ENCODE measurements around the gene EIF2S1. TPM values are rescaled to one million over a fixed set of nuclear protein-coding genes. Genes with fewer than 3 reads are reported as not detected.

Gene EIF2S1
- total and polyA plus RNA-seq, 4 experiments from 2014 or later, result 62.0 to 185 (median 101) TPM

GRCh38 chr14:67389811-67390534 lies 29.8 kb downstream of the EIF2S1 start:
- Histone ChIP-seq H3K9me3 (ENCODE audit: control insufficient read depth in 1 of 2, low read length in 2 of 2) (no peaks in the 10 kb centered on the region), H3K36me3 (ENCODE audit: insufficient read depth, low read length) (peaks cover 5% of the 10 kb centered on the region), H3K4me3 (ENCODE audit: low read length in 2 of 2) (no peak overlapping the region), H3K4me1 (ENCODE audit: insufficient read depth, low read length) (peaks cover 11% of the 10 kb centered on the region), H3K27ac (ENCODE audit: low read depth, low read length) (no peak overlapping the region), H3K27me3 (ENCODE audit: insufficient read depth, low read length) (no peaks in the 10 kb centered on the region)
- Mint-ChIP-seq H3K36me3 (peaks cover 19 to 20% of the 10 kb centered on the region in 2 donors), H3K27ac (peak overlapping the region in 1 of 7 donors; percentile 57), H3K9me3 (no peaks in the 10 kb centered on the region), H3K4me1 (peaks cover 5 to 15% (median 9%) of the 10 kb centered on the region in 4 donors), H3K27me3 (no peaks in the 10 kb centered on the region), H3K4me3 (no peak overlapping the region)
- no peak for DNase-seq
- CTCF ChIA-PET (ENCODE audit: partially characterized antibody), result no interaction called here
- intact Hi-C loops (cut with micrococcal nuclease), result no loop called here
- POLR2A ChIA-PET (ENCODE audit: partially characterized antibody), result no interaction called here

DNA sequence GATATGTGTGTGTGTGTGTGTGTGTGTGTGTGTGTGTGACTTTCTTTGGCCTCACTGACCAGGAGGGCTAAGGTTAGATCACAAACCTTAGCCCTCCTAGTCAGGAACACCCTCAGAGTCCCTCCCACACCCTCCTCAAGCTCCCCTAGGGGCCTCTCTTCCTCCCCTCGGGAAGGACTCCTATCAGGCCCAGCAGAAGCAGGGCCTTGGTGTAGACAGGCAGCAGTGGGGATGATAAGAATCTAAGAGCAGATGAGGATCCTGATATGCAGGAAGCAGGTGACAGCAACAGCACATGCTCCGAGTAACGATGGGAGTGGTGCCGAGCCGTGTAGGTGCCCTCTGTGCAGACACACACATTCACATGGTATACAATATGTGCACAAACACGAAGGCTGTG lies 31.1 kb downstream of the EIF2S1 start:
- H3K27me3 Mint-ChIP-seq, result no peaks in the 10 kb centered on the region
- peak overlapping the region in 2 of 8 donors; percentile 22 to 24 for H3K4me3 Mint-ChIP-seq
- no peaks in the 10 kb centered on the region for H3K27me3 ChIP-seq (ENCODE audit: insufficient read depth, low read length)
- H3K9me3 Mint-ChIP-seq, result no peaks in the 10 kb centered on the region
- ChIA-PET POLR2A (ENCODE audit: partially characterized antibody) (interaction anchor here (1.2 kb wide), 1 partner anchor 27 kb away, joined by 4 read pairs; no protein-coding TSS in a partner anchor), CTCF (ENCODE audit: partially characterized antibody) (interaction anchor here (1.7 kb wide), 1 partner anchor 31 kb away, joined by 4 read pairs; the partner anchor contains the start of genes ATP6V1D and EIF2S1)
- peak in 4 of 5 donors; percentile 2 to 6 (median 3) for DNase-seq
- peaks cover 5 to 15% (median 9%) of the 10 kb centered on the region in 4 donors for H3K4me1 Mint-ChIP-seq
- peaks cover 2% of the 10 kb centered on the region for H3K36me3 ChIP-seq (ENCODE audit: insufficient read depth, low read length)
- no peaks in the 10 kb centered on the region for H3K9me3 ChIP-seq (ENCODE audit: control insufficient read depth in 1 of 2, low read length in 2 of 2)
- intact Hi-C loops (cut with micrococcal nuclease), result no loop called here
- H3K4me3 ChIP-seq (ENCODE audit: low read length in 2 of 2), result no peak overlapping the region
- peaks cover 9% of the 10 kb centered on the region in 2 donors for H3K36me3 Mint-ChIP-seq
- peaks cover 11% of the 10 kb centered on the region for H3K4me1 ChIP-seq (ENCODE audit: insufficient read depth, low read length)
- H3K27ac ChIP-seq (ENCODE audit: low read depth, low read length), result no peak overlapping the region
- peak overlapping the region in 4 of 7 donors; percentile 0 to 42 (median 16) for H3K27ac Mint-ChIP-seq

GRCh38 chr14:67392123-67392522 lies 32.0 kb downstream of the EIF2S1 start:
- no peak overlapping the region for H3K4me3 ChIP-seq (ENCODE audit: low read length in 2 of 2)
- CTCF ChIA-PET (ENCODE audit: partially characterized antibody), result interaction anchor here (1.7 kb wide), 1 partner anchor 32 kb away, joined by 4 read pairs; the partner anchor contains the start of genes ATP6V1D and EIF2S1
- Mint-ChIP-seq H3K4me1 (peaks cover 5 to 15% (median 9%) of the 10 kb centered on the region in 4 donors), H3K4me3 (no peak overlapping the region), H3K27ac (peak overlapping the region in 2 of 7 donors; percentile 22 to 71), H3K9me3 (no peaks in the 10 kb centered on the region), H3K27me3 (no peaks in the 10 kb centered on the region), H3K36me3 (peaks cover 2 to 3% of the 10 kb centered on the region in 2 donors)
- no peaks in the 10 kb centered on the region for H3K9me3 ChIP-seq (ENCODE audit: control insufficient read depth in 1 of 2, low read length in 2 of 2)
- H3K27me3 ChIP-seq (ENCODE audit: insufficient read depth, low read length), result no peaks in the 10 kb centered on the region
- peaks cover 2% of the 10 kb centered on the region for H3K36me3 ChIP-seq (ENCODE audit: insufficient read depth, low read length)
- no peak for DNase-seq
- intact Hi-C loops (cut with micrococcal nuclease), result no loop called here
- POLR2A ChIA-PET (ENCODE audit: partially characterized antibody), result interaction anchor here (1.2 kb wide), 1 partner anchor 27 kb away, joined by 4 read pairs; no protein-coding TSS in a partner anchor
- H3K27ac ChIP-seq (ENCODE audit: low read depth, low read length), result no peak overlapping the region
- peaks cover 11% of the 10 kb centered on the region for H3K4me1 ChIP-seq (ENCODE audit: insufficient read depth, low read length)

DNA sequence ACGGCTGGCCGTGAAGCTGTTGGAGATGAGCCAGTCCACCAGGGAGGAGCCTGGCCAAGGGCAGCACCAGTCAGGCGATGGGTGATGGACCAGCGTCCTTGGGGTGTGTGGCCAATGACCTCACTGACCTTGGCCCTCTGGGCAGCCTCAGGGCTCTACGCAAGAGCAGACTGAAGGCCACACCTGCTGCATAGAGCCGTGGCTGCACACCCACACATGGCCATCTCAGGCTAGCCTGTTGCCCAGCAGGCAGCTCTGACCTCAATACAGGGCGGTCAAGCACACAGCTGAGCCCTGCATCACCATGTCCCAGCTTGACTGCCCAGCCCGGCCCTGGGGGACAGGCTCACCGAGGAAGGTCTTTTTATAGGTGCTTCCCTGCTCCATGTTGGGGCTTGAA lies 32.7 kb downstream of the EIF2S1 start:
- Mint-ChIP-seq H3K4me3 (no peak overlapping the region), H3K36me3 (no peaks in the 10 kb centered on the region), H3K27ac (no peak overlapping the region), H3K4me1 (peaks cover 5 to 15% (median 9%) of the 10 kb centered on the region in 4 donors), H3K9me3 (no peaks in the 10 kb centered on the region), H3K27me3 (no peaks in the 10 kb centered on the region)
- Histone ChIP-seq H3K27me3 (ENCODE audit: insufficient read depth, low read length) (no peaks in the 10 kb centered on the region), H3K27ac (ENCODE audit: low read depth, low read length) (no peak overlapping the region), H3K36me3 (ENCODE audit: insufficient read depth, low read length) (peaks cover 2% of the 10 kb centered on the region), H3K4me1 (ENCODE audit: insufficient read depth, low read length) (peaks cover 11% of the 10 kb centered on the region), H3K4me3 (ENCODE audit: low read length in 2 of 2) (no peak overlapping the region), H3K9me3 (ENCODE audit: control insufficient read depth in 1 of 2, low read length in 2 of 2) (no peaks in the 10 kb centered on the region)
- ChIA-PET CTCF (ENCODE audit: partially characterized antibody) (no interaction called here), POLR2A (ENCODE audit: partially characterized antibody) (no interaction called here)
- no peak for DNase-seq
- intact Hi-C loops (cut with micrococcal nuclease), result no loop called here

DNA sequence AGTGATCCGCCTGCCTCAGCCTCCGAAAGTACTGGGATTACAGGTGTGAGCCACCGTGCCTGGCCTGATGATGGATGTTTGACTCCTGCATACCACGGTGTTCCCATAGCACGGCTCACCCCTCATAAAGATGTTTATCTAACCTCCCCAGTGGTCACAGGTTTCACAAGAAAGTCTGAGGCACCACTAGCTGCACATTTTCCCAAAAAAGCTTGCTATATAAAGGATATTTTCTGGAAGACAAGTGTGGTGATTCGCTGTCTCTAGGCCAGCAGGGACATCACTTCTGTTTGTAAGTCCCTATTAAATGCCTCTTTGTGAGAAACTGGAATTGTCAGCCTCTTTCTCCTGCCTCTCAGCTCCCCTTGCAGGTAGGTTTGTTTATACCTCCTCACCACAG lies 33.6 kb downstream of the EIF2S1 start:
- peaks cover 2% of the 10 kb centered on the region for H3K36me3 ChIP-seq (ENCODE audit: insufficient read depth, low read length)
- no peaks in the 10 kb centered on the region for H3K9me3 Mint-ChIP-seq
- POLR2A ChIA-PET (ENCODE audit: partially characterized antibody), result no interaction called here
- no peak overlapping the region for H3K27ac ChIP-seq (ENCODE audit: low read depth, low read length)
- no peaks in the 10 kb centered on the region for H3K27me3 Mint-ChIP-seq
- no peak overlapping the region for H3K4me3 ChIP-seq (ENCODE audit: low read length in 2 of 2)
- peaks cover 11% of the 10 kb centered on the region for H3K4me1 ChIP-seq (ENCODE audit: insufficient read depth, low read length)
- CTCF ChIA-PET (ENCODE audit: partially characterized antibody), result interaction anchor here (0.6 kb wide), 1 partner anchor 17 kb away, joined by 4 read pairs; no protein-coding TSS in a partner anchor
- intact Hi-C loops (cut with micrococcal nuclease), result no loop called here
- H3K27ac Mint-ChIP-seq, result peak overlapping the region in 2 of 7 donors; percentile 18 to 73
- H3K36me3 Mint-ChIP-seq, result no peaks in the 10 kb centered on the region
- no peak for DNase-seq
- H3K4me1 Mint-ChIP-seq, result peaks cover 5 to 15% (median 9%) of the 10 kb centered on the region in 4 donors
- H3K27me3 ChIP-seq (ENCODE audit: insufficient read depth, low read length), result no peaks in the 10 kb centered on the region
- H3K9me3 ChIP-seq (ENCODE audit: control insufficient read depth in 1 of 2, low read length in 2 of 2), result no peaks in the 10 kb centered on the region
- no peak overlapping the region for H3K4me3 Mint-ChIP-seq

- H3K36me3 Mint-ChIP-seq, result no peaks in the 10 kb centered on the region
Measured at GRCh38 chr14:67395086-67395875, 35.2 kb downstream of the EIF2S1 start.

DNA sequence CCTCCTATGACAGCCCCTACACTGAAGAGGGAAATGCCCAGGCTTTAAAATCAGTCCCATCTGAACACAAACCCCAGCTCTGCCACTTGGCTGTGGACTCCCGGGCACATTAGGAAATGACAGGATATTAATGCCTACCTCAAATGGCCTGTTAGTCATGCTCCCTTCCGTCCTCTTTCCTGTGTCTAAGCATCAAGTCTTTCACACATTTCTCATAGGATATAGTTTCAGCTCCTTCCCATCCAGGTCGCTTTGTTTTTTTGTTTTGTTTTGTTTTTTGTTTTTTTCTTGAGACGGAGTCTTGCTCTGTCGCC lies 35.7 kb downstream of the EIF2S1 start:
- Histone ChIP-seq H3K4me1 (ENCODE audit: insufficient read depth, low read length) (peaks cover 9% of the 10 kb centered on the region), H3K4me3 (ENCODE audit: low read length in 2 of 2) (no peak overlapping the region), H3K27me3 (ENCODE audit: insufficient read depth, low read length) (no peaks in the 10 kb centered on the region), H3K36me3 (ENCODE audit: insufficient read depth, low read length) (peaks cover 2% of the 10 kb centered on the region), H3K27ac (ENCODE audit: low read depth, low read length) (no peak overlapping the region), H3K9me3 (ENCODE audit: control insufficient read depth in 1 of 2, low read length in 2 of 2) (no peaks in the 10 kb centered on the region)
- Mint-ChIP-seq H3K4me3 (peak overlapping the region in 1 of 8 donors; percentile 4), H3K27ac (no peak overlapping the region), H3K36me3 (no peaks in the 10 kb centered on the region), H3K4me1 (peaks cover 3 to 9% (median 6%) of the 10 kb centered on the region in 4 donors), H3K27me3 (peaks cover 0 to 3% of the 10 kb centered on the region in 2 donors), H3K9me3 (no peaks in the 10 kb centered on the region)
- ChIA-PET POLR2A (ENCODE audit: partially characterized antibody) (no interaction called here), CTCF (ENCODE audit: partially characterized antibody) (no interaction called here)
- intact Hi-C loops (cut with micrococcal nuclease), result no loop called here
- DNase-seq, result no peak

More at GRCh38 chr14:67395086-67395875, 35.2 kb downstream of the EIF2S1 start:
- Histone ChIP-seq H3K9me3 (ENCODE audit: control insufficient read depth in 1 of 2, low read length in 2 of 2) (no peaks in the 10 kb centered on the region), H3K4me3 (ENCODE audit: low read length in 2 of 2) (no peak overlapping the region), H3K27me3 (ENCODE audit: insufficient read depth, low read length) (no peaks in the 10 kb centered on the region), H3K36me3 (ENCODE audit: insufficient read depth, low read length) (peaks cover 2% of the 10 kb centered on the region), H3K27ac (ENCODE audit: low read depth, low read length) (no peak overlapping the region), H3K4me1 (ENCODE audit: insufficient read depth, low read length) (peaks cover 11% of the 10 kb centered on the region)
- Mint-ChIP-seq H3K4me1 (peaks cover 5 to 13% (median 9%) of the 10 kb centered on the region in 4 donors), H3K27ac (no peak overlapping the region), H3K27me3 (peaks cover 0 to 1% of the 10 kb centered on the region in 2 donors), H3K4me3 (no peak overlapping the region), H3K9me3 (no peaks in the 10 kb centered on the region)
- ChIA-PET CTCF (ENCODE audit: partially characterized antibody) (no interaction called here), POLR2A (ENCODE audit: partially characterized antibody) (no interaction called here)
- intact Hi-C loops (cut with micrococcal nuclease), result no loop called here
- DNase-seq, result no peak
